ENCODE measurements around the gene NOP9.

DNA sequence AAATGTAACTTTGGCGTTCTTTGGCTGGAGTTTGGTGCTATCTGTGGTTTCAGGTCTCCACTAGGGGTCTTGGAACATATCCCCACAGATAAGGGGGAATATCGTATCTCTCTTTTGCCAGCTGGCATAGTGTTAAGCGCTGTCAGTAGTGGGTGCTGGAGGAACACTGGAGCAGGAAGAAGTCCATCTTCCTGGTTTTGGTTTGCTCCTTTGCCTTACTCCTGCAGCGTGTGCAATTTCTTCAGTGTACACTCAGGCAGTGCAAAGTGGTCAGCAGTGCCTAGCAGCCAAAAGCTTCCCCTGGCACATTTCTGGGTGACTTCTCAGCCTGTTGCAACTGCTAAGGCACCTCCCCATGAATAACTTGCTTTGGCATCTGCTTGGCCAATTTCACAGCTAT, 51.9 kb downstream of the NOP9 start:
- TF ChIP-seq FOXM1 (IDR thresholded peaks at IDR 0.05; ENCODE audit: borderline replicate concordance, low read depth) (no peak), CEBPB (IDR thresholded peaks at IDR 0.05) (no peak), EP300 (IDR thresholded peaks at IDR 0.05; ENCODE audit: borderline replicate concordance) (no peak), RAD21 (IDR thresholded peaks at IDR 0.05; ENCODE audit: low read depth) (no peak)
- TF ChIP-seq, protein P1, sequence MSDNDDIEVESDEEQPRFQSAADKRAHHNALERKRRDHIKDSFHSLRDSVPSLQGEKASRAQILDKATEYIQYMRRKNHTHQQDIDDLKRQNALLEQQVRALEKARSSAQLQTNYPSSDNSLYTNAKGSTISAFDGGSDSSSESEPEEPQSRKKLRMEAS (IDR thresholded peaks at IDR 0.05), result no peak
- TF ChIP-seq, protein P2, sequence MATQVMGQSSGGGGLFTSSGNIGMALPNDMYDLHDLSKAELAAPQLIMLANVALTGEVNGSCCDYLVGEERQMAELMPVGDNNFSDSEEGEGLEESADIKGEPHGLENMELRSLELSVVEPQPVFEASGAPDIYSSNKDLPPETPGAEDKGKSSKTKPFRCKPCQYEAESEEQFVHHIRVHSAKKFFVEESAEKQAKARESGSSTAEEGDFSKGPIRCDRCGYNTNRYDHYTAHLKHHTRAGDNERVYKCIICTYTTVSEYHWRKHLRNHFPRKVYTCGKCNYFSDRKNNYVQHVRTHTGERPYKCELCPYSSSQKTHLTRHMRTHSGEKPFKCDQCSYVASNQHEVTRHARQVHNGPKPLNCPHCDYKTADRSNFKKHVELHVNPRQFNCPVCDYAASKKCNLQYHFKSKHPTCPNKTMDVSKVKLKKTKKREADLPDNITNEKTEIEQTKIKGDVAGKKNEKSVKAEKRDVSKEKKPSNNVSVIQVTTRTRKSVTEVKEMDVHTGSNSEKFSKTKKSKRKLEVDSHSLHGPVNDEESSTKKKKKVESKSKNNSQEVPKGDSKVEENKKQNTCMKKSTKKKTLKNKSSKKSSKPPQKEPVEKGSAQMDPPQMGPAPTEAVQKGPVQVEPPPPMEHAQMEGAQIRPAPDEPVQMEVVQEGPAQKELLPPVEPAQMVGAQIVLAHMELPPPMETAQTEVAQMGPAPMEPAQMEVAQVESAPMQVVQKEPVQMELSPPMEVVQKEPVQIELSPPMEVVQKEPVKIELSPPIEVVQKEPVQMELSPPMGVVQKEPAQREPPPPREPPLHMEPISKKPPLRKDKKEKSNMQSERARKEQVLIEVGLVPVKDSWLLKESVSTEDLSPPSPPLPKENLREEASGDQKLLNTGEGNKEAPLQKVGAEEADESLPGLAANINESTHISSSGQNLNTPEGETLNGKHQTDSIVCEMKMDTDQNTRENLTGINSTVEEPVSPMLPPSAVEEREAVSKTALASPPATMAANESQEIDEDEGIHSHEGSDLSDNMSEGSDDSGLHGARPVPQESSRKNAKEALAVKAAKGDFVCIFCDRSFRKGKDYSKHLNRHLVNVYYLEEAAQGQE (IDR thresholded peaks at IDR 0.05; ENCODE audit: low read depth), result no peak
